Liver (tissue), 9 donors: ENCODE results near the gene TBC1D4. TPM values are rescaled to one million over a fixed set of nuclear protein-coding genes. Genes with fewer than 3 reads are reported as not detected.

Source experiments
- DNase-seq: peaks from one replicate; pipeline ENCODE4 v3.0.0-alpha.2; 2017; ENCODE audit warnings: low spot score
- H3K27ac ChIP-seq, 2 donors: one replicate each; pipeline ENCODE4 v1.7.0; 2013; ENCODE audit warnings: inconsistent platforms in 2 of 2, low read length in 2 of 2, control low read depth in 1 of 2, low read depth in 1 of 2, mild to moderate bottlenecking in 1 of 2
- H3K27me3 ChIP-seq, 4 donors: one replicate each; pipeline versions ENCODE4 v1.6.1 to v1.7.0; 2013; ENCODE audit warnings: low read length in 3 of 4, inconsistent platforms in 1 of 4, mild to moderate bottlenecking in 1 of 4, moderate library complexity in 1 of 4; ENCODE audit not compliant: control insufficient read depth in 4 of 4, insufficient read depth in 4 of 4
- H3K36me3 ChIP-seq, 4 donors: one replicate each; pipeline versions ENCODE4 v1.6.1 to v1.7.0; 2013; ENCODE audit warnings: low read length in 3 of 4, mild to moderate bottlenecking in 3 of 4, low read depth in 1 of 4, moderate library complexity in 1 of 4; ENCODE audit not compliant: control insufficient read depth in 4 of 4, insufficient read depth in 3 of 4
- H3K4me1 ChIP-seq, 4 donors: one replicate each; pipeline versions ENCODE4 v1.6.1 to v1.7.0; 2013; ENCODE audit warnings: low read length in 3 of 4, mild to moderate bottlenecking in 3 of 4, moderate library complexity in 1 of 4; ENCODE audit not compliant: control insufficient read depth in 4 of 4, insufficient read depth in 4 of 4
- H3K4me3 ChIP-seq, 3 donors: one replicate each; pipeline versions ENCODE4 v1.6.1 to v1.7.0; 2013; ENCODE audit warnings: low read length in 3 of 3, control low read depth in 1 of 3, low read depth in 1 of 3, mild to moderate bottlenecking in 1 of 3
- H3K9ac ChIP-seq, 2 donors: one replicate each; pipeline ENCODE4 v1.7.0; 2013; ENCODE audit warnings: low read length in 2 of 2, mild to moderate bottlenecking in 2 of 2, moderate library complexity in 2 of 2, control low read depth in 1 of 2, low read depth in 1 of 2
- H3K9me3 ChIP-seq, 4 donors: one replicate each; pipeline versions ENCODE4 v1.6.1 to v1.7.0; 2013; ENCODE audit warnings: low read length in 3 of 4; ENCODE audit not compliant: control insufficient read depth in 4 of 4
- EGR1 ChIP-seq, 2 donors: IDR thresholded peaks; 2 replicates each; pipeline ENCODE4 v1.6.1; 2016 to 2018; ENCODE audit warnings: antibody characterized with exemption in 2 of 2, low read depth in 2 of 2
- FOXA1 ChIP-seq: IDR thresholded peaks from 2 replicates; pipeline ENCODE4 v1.6.1; 2016; ENCODE audit warnings: antibody characterized with exemption
- FOXA2 ChIP-seq: IDR thresholded peaks from 2 replicates; pipeline ENCODE4 v1.6.1; 2016; ENCODE audit warnings: antibody characterized with exemption
- GABPA ChIP-seq, 2 donors: IDR thresholded peaks in 1 of 2; conservative IDR thresholded peaks in 1 of 2; 2 replicates each; pipeline ENCODE4 v1.6.1; 2016; ENCODE audit warnings: antibody characterized with exemption in 2 of 2, mild to moderate bottlenecking in 1 of 2, moderate library complexity in 1 of 2
- HNF4A ChIP-seq, 2 donors: conservative IDR thresholded peaks; 2 replicates each; pipeline ENCODE4 v1.6.1; 2016; ENCODE audit warnings: antibody characterized with exemption in 2 of 2, mild to moderate bottlenecking in 2 of 2
- HNF4G ChIP-seq: IDR thresholded peaks from 2 replicates; pipeline ENCODE4 v1.6.1; 2016; ENCODE audit warnings: antibody characterized with exemption
- JUND ChIP-seq, 2 donors: IDR thresholded peaks; 2 replicates each; pipeline ENCODE4 v1.6.1; 2016; ENCODE audit warnings: antibody characterized with exemption in 2 of 2
- NR2F2 ChIP-seq: IDR thresholded peaks from 2 replicates; pipeline ENCODE4 v1.6.1; 2016; ENCODE audit warnings: antibody characterized with exemption
- RAD21 ChIP-seq, 2 donors: IDR thresholded peaks; 2 replicates each; pipeline ENCODE4 v1.6.1; 2016; ENCODE audit warnings: antibody characterized with exemption in 2 of 2, mild to moderate bottlenecking in 2 of 2
- RXRA ChIP-seq, 2 donors: IDR thresholded peaks; 2 replicates each; pipeline ENCODE4 v1.6.1; 2017 to 2018; ENCODE audit warnings: antibody characterized with exemption in 2 of 2, mild to moderate bottlenecking in 1 of 2
- SP1 ChIP-seq: IDR thresholded peaks from 2 replicates; pipeline ENCODE4 v1.6.1; 2018; ENCODE audit warnings: antibody characterized with exemption, mild to moderate bottlenecking
- TAF1 ChIP-seq: conservative IDR thresholded peaks from 2 replicates; pipeline ENCODE4 v1.6.1; 2016; ENCODE audit warnings: antibody characterized with exemption, mild to moderate bottlenecking
- YY1 ChIP-seq: IDR thresholded peaks from 2 replicates; pipeline ENCODE4 v1.6.1; 2016; ENCODE audit warnings: antibody characterized with exemption, mild to moderate bottlenecking
- WGBS: extraction: QIAGEN DNeasy Blood & Tissue Kit; methylation state at CpG from one replicate; pipeline ENCODE4 v1.1.7; 2013; 5-methylcytosine and 5-hydroxymethylcytosine counted together
- polyA plus RNA-seq, 2 donors: library from polyadenylated mRNA; stranded (reverse) in 1 of 2; unstranded in 1 of 2; fragments of 200-250 nt in 1 of 2; fragments of >200 nt in 1 of 2; fragmentation: Nextera tagmentation in 1 of 2; extraction: Ambion mirVana in 1 of 2; gene quantifications; one replicate each; pipeline versions ENCODE4 v1.2.1 to v1.2.3, GENCODE V29; 2013 to 2015
- total RNA-seq, 2 donors: library from RNA; depleted of rRNA; stranded (reverse); fragments of >200 nt; gene quantifications; one replicate each; pipeline ENCODE4 v1.2.3, GENCODE V29; 2014
- TF ChIP-seq, protein P1 (sequence below): IDR thresholded peaks from 2 replicates; pipeline ENCODE4 v1.6.1; 2016; ENCODE audit warnings: antibody characterized with exemption
- TF ChIP-seq, protein P2 (sequence below): IDR thresholded peaks from 2 replicates; pipeline ENCODE4 v1.6.1; 2016; ENCODE audit warnings: antibody characterized with exemption, mild to moderate bottlenecking
- TF ChIP-seq, protein P3 (sequence below): fragments of 150-350 bp; IDR thresholded peaks from 2 replicates; pipeline ENCODE4 v1.5.1; 2017; ENCODE audit warnings: improper control_type of control experiment, low read depth, low read length; ENCODE audit not compliant: missing input control
- TF ChIP-seq, protein P4 (sequence below): IDR thresholded peaks from 2 replicates; pipeline ENCODE4 v1.6.1; 2016; ENCODE audit warnings: antibody characterized with exemption
- TF ChIP-seq, protein P5 (sequence below): IDR thresholded peaks from 2 replicates; pipeline ENCODE4 v1.6.1; 2016; ENCODE audit warnings: antibody characterized with exemption
- donor health status: healthy.
- donor health status: healthy.
- donor health status: healthy.
- donor health status: healthy.
- donor health status: healthy.

The TBC1D4 gene
- total and polyA plus RNA-seq, 4 donors, result 2.3 to 11.1 (median 6.5) TPM

DNA sequence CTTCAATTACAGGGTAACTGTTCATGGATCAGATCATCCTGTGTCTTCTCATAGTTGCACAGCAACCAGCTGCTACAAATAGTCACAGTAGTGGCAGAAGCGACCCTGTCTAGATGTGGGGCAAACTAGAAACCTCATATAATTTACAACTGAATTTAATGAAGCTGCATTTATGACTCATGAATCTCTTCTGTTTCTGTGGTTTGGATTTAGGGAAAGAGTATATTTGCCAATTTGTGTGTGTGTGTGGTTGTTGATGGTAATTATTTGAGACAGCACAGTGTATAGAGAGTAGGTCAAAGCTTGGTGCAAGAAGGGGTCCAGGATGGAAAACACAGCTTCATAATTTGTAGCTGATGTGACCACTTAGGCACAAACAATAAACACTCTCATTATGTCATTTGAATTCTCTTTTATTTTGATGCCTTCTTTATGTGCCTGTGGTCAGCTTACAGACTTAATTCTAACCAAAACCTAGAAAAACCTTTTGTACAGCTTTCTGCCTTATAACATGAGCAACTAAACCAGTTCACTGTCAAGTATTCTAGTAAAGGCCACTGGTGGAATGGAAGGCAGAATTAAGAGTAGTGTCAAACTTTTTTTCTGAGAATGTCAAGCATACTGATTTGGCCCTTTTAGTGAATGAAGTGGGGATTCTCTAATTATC is 218.1 kb downstream of the TBC1D4 start:
- DNase-seq, result no peak
- no peak overlapping the region for H3K27ac ChIP-seq
- no peaks in the 10 kb centered on the region for H3K36me3 ChIP-seq
- 73% methylated on average over 1 of the region's 1 CpG for WGBS
- no peak overlapping the region for H3K9ac ChIP-seq
- TF ChIP-seq RXRA (IDR thresholded peaks at IDR 0.05) (no peak), FOXA1 (no peak), HNF4G (no peak), HNF4A (conservative IDR thresholded peaks at IDR 0.05) (no peak), RAD21 (IDR thresholded peaks at IDR 0.05) (no peak), EGR1 (IDR thresholded peaks at IDR 0.05; ENCODE audit: low read depth in 2 of 2) (no peak), TAF1 (no peak), SP1 (no peak), NR2F2 (no peak), YY1 (no peak), GABPA (IDR thresholded peaks at IDR 0.05 in 1 of 2, conservative IDR thresholded peaks at IDR 0.05 in 1 of 2) (no peak), FOXA2 (no peak), JUND (IDR thresholded peaks at IDR 0.05) (no peak)
- TF ChIP-seq, protein P1, sequence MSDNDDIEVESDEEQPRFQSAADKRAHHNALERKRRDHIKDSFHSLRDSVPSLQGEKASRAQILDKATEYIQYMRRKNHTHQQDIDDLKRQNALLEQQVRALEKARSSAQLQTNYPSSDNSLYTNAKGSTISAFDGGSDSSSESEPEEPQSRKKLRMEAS, result no peak
- TF ChIP-seq, protein P2, sequence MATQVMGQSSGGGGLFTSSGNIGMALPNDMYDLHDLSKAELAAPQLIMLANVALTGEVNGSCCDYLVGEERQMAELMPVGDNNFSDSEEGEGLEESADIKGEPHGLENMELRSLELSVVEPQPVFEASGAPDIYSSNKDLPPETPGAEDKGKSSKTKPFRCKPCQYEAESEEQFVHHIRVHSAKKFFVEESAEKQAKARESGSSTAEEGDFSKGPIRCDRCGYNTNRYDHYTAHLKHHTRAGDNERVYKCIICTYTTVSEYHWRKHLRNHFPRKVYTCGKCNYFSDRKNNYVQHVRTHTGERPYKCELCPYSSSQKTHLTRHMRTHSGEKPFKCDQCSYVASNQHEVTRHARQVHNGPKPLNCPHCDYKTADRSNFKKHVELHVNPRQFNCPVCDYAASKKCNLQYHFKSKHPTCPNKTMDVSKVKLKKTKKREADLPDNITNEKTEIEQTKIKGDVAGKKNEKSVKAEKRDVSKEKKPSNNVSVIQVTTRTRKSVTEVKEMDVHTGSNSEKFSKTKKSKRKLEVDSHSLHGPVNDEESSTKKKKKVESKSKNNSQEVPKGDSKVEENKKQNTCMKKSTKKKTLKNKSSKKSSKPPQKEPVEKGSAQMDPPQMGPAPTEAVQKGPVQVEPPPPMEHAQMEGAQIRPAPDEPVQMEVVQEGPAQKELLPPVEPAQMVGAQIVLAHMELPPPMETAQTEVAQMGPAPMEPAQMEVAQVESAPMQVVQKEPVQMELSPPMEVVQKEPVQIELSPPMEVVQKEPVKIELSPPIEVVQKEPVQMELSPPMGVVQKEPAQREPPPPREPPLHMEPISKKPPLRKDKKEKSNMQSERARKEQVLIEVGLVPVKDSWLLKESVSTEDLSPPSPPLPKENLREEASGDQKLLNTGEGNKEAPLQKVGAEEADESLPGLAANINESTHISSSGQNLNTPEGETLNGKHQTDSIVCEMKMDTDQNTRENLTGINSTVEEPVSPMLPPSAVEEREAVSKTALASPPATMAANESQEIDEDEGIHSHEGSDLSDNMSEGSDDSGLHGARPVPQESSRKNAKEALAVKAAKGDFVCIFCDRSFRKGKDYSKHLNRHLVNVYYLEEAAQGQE, result no peak
- TF ChIP-seq, protein P3, sequence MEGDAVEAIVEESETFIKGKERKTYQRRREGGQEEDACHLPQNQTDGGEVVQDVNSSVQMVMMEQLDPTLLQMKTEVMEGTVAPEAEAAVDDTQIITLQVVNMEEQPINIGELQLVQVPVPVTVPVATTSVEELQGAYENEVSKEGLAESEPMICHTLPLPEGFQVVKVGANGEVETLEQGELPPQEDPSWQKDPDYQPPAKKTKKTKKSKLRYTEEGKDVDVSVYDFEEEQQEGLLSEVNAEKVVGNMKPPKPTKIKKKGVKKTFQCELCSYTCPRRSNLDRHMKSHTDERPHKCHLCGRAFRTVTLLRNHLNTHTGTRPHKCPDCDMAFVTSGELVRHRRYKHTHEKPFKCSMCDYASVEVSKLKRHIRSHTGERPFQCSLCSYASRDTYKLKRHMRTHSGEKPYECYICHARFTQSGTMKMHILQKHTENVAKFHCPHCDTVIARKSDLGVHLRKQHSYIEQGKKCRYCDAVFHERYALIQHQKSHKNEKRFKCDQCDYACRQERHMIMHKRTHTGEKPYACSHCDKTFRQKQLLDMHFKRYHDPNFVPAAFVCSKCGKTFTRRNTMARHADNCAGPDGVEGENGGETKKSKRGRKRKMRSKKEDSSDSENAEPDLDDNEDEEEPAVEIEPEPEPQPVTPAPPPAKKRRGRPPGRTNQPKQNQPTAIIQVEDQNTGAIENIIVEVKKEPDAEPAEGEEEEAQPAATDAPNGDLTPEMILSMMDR, result no peak
- TF ChIP-seq, protein P4, sequence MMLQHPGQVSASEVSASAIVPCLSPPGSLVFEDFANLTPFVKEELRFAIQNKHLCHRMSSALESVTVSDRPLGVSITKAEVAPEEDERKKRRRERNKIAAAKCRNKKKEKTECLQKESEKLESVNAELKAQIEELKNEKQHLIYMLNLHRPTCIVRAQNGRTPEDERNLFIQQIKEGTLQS, result no peak
- TF ChIP-seq, protein P5, sequence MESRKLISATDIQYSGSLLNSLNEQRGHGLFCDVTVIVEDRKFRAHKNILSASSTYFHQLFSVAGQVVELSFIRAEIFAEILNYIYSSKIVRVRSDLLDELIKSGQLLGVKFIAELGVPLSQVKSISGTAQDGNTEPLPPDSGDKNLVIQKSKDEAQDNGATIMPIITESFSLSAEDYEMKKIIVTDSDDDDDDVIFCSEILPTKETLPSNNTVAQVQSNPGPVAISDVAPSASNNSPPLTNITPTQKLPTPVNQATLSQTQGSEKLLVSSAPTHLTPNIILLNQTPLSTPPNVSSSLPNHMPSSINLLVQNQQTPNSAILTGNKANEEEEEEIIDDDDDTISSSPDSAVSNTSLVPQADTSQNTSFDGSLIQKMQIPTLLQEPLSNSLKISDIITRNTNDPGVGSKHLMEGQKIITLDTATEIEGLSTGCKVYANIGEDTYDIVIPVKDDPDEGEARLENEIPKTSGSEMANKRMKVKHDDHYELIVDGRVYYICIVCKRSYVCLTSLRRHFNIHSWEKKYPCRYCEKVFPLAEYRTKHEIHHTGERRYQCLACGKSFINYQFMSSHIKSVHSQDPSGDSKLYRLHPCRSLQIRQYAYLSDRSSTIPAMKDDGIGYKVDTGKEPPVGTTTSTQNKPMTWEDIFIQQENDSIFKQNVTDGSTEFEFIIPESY, result no peak
- H3K27me3 ChIP-seq, result no peaks in the 10 kb centered on the region
- no peaks in the 10 kb centered on the region for H3K4me1 ChIP-seq
- no peaks in the 10 kb centered on the region for H3K9me3 ChIP-seq
- no peak overlapping the region for H3K4me3 ChIP-seq
